PFSK-1 (cell line): ENCODE measurements around the gene TSPYL2.

Experiments used
- POLR2AphosphoS5 ChIP-seq: IDR thresholded peaks from 2 replicates; pipeline ENCODE4 v1.6.1; 2012; ENCODE audit warnings: low read depth, mild to moderate bottlenecking, control low read depth, low read length, moderate library complexity
- SIN3A ChIP-seq: IDR thresholded peaks from 2 replicates; pipeline ENCODE4 v1.6.1; 2012; ENCODE audit warnings: mild to moderate bottlenecking, low read length, moderate library complexity, borderline replicate concordance; ENCODE audit not compliant: insufficient read depth
- TF ChIP-seq, protein P1 (sequence below), 2 experiments: IDR thresholded peaks; 2 replicates each; pipeline versions ENCODE4 v1.6.1 to v1.8.0; 2011 to 2012; ENCODE audit warnings: low read depth in 2 of 2, low read length in 2 of 2, control low read depth in 1 of 2, inconsistent platforms in 1 of 2, mild to moderate bottlenecking in 1 of 2, moderate library complexity in 1 of 2; ENCODE audit not compliant: insufficient read depth in 1 of 2

DNA sequence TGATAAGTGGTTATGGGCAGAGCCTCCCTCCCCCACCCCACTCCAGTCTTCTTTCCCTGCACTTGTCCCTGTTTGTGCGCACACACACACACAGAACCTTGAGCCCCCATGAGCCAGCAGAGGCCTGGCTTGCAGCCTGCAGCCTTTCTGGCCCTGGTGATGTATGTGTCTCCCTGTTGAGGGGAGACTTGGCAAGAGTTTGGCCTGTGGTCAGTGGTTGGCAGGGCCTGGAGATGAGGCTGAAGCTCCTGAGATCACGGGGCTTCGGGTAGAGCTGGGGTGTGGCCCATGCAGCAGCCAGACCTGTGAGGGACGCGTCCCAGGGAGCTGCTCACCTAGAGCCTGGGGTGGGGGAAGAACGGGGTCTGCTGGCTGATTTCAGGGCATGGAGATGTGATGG, 31.3 kb upstream of the TSPYL2 start:
- TF ChIP-seq POLR2AphosphoS5: no peak
- TF ChIP-seq, protein P1, sequence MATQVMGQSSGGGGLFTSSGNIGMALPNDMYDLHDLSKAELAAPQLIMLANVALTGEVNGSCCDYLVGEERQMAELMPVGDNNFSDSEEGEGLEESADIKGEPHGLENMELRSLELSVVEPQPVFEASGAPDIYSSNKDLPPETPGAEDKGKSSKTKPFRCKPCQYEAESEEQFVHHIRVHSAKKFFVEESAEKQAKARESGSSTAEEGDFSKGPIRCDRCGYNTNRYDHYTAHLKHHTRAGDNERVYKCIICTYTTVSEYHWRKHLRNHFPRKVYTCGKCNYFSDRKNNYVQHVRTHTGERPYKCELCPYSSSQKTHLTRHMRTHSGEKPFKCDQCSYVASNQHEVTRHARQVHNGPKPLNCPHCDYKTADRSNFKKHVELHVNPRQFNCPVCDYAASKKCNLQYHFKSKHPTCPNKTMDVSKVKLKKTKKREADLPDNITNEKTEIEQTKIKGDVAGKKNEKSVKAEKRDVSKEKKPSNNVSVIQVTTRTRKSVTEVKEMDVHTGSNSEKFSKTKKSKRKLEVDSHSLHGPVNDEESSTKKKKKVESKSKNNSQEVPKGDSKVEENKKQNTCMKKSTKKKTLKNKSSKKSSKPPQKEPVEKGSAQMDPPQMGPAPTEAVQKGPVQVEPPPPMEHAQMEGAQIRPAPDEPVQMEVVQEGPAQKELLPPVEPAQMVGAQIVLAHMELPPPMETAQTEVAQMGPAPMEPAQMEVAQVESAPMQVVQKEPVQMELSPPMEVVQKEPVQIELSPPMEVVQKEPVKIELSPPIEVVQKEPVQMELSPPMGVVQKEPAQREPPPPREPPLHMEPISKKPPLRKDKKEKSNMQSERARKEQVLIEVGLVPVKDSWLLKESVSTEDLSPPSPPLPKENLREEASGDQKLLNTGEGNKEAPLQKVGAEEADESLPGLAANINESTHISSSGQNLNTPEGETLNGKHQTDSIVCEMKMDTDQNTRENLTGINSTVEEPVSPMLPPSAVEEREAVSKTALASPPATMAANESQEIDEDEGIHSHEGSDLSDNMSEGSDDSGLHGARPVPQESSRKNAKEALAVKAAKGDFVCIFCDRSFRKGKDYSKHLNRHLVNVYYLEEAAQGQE (IDR thresholded peaks at IDR 0.05; ENCODE audit: insufficient read depth in 1 of 2, low read depth in 2 of 2, low read length in 2 of 2): no peak
- TF ChIP-seq SIN3A: no peak
